GM19238 (cell line): ENCODE data around the gene COL18A1.
"Not testable (repeated sequence)": the region's sequence is repeated elsewhere in the genome, so short reads cannot be mapped to it uniquely, and the experiment has no call there.

Source experiments
- DNase-seq: peaks from one replicate; pipeline ENCODE4 v3.0.0; 2011; ENCODE audit warnings: low spot score; ENCODE audit not compliant: insufficient read length

COL18A1 gene

GRCh38 chr21:45427331-45428271, 22.6 kb downstream of the COL18A1 start:
- DNase-seq, result no peak

GRCh38 chr21:45428534-45428933, 23.6 kb downstream of the COL18A1 start:
- DNase-seq, result no peak

GRCh38 chr21:45429221-45430175, 24.5 kb downstream of the COL18A1 start:
- DNase-seq, result no peak

GRCh38 chr21:45430521-45431501, 25.8 kb downstream of the COL18A1 start:
- no peak for DNase-seq

GRCh38 chr21:45431781-45432572, 27.0 kb downstream of the COL18A1 start:
- DNase-seq, result no peak

GRCh38 chr21:45432575-45433255, 27.8 kb downstream of the COL18A1 start:
- DNase-seq, result no peak

- DNase-seq, result no peak
These were observed 28.3 kb downstream of the COL18A1 start for GRCh38 chr21:45433301-45433700.

- DNase-seq, result no peak
These were observed 29.1 kb downstream of the COL18A1 start for GRCh38 chr21:45433911-45434644.

GRCh38 chr21:45434645-45435217, 29.8 kb downstream of the COL18A1 start:
- no peak for DNase-seq

GRCh38 chr21:45435405-45435981, 30.5 kb downstream of the COL18A1 start:
- DNase-seq, result no peak

GRCh38 chr21:45436351-45437065, 31.5 kb downstream of the COL18A1 start:
- DNase-seq, result no peak

GRCh38 chr21:45437844-45438243, 32.9 kb downstream of the COL18A1 start:
- not testable (repeated sequence) for DNase-seq

- no peak for DNase-seq
These were observed 33.6 kb downstream of the COL18A1 start for GRCh38 chr21:45438391-45439145.

GRCh38 chr21:45439161-45439872, 34.4 kb downstream of the COL18A1 start:
- peak; percentile 92 for DNase-seq

- no peak for DNase-seq
These were observed 35.0 kb downstream of the COL18A1 start for GRCh38 chr21:45439901-45440461.
